GM12873 (cell line): ENCODE measurements around the gene PIN1.

Experiments
- CTCF ChIP-seq: IDR thresholded peaks from 2 replicates; pipeline ENCODE4 v1.5.1; 2012; ENCODE audit warnings: low read depth, mild to moderate bottlenecking, moderate library complexity, low read length, control low read depth; ENCODE audit not compliant: insufficient read depth; ENCODE audit errors: missing control alignments

PIN1 gene

DNA sequence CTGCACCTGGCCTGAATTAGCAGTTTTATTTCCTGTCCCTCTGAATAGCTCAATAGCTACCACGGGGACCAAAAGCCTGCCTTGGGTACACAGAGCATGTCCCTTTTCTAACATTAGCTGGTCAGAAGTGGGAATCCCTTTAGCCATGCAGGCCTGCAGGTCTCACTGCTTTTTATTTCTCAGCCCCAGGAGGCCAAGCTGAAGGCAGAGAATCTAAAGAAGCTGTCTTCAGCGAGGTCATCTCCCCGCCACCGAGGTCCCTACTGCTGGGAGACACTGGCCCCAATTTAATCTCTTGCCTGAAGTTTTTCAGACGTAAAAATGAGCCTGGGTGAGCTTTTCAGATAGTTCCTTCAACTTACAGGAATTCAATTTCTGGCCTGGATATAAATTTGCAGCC lies 40.7 kb downstream of the PIN1 start:
- TF ChIP-seq CTCF = no peak

DNA sequence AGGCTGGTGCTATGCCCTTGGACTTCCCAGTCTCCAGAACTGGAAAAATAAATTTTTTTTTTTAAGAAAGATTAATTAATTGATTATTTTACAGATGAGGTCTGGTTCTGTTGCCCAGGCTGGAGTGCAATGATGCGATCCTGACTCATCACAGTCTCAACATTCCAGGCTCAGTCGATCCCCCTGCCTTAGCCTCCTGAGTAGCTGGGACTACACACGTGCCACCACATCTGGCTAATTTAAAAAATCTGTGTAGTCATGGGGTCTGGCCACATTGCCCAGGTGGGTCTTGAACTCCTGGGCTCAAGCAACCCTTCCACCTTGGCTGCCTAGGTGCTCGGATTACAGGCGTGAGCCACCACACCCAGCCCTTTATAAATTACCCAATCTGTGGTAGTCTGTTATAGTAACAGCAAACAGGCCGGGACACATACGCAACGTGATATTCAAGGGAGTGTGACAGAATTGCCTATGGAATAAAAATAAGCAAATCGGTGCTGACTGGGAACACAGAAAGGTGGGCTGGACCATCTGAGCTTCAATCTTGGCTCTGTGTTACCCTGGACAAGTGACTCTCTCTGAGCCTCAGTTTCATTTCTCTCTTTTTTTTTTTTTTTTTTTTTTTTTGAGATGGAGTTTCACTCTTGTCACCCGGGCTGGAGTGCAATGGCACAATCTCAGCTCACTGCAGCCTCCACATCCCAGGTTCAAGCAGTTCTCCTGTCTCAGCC lies 42.8 kb downstream of the PIN1 start:
- no peak for TF ChIP-seq CTCF

DNA sequence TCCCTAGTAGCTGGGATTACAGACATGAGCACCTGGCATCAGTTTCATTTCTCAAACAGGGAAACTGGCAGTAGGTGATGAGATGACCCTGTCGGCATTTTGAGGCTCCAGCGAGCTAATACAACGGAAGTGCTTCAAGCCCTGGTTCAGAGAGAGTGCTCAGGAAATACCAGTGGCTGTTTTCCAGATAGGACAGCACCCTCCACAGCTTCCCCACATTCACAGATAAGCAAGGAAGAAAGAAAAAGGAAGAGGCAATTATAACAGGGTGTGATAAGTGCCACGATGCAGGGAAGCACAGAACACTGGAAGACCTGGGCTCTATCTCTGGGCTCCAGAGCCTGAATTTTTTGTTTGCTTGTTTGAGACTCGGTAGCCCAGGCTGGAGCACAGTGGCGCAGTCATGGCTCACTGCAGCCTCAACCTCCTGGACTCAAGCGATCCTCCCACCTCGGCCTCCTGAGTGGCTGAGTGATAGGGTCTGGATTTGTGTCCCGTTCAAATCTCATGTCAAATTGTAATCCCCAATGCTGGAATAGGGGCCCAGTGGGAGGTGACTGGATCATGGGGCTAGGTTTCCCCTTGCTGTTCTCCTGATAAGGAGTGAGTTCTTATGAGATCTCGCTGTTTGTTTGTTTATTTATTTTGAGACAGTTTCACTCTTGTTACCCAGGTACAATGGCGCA lies 43.5 kb downstream of the PIN1 start:
- TF ChIP-seq CTCF = no peak

GRCh38 chr19:9881720-9882119 lies 46.6 kb downstream of the PIN1 start:
- no peak for TF ChIP-seq CTCF

GRCh38 chr19:9883231-9883758 lies 48.2 kb downstream of the PIN1 start:
- no peak for TF ChIP-seq CTCF

DNA sequence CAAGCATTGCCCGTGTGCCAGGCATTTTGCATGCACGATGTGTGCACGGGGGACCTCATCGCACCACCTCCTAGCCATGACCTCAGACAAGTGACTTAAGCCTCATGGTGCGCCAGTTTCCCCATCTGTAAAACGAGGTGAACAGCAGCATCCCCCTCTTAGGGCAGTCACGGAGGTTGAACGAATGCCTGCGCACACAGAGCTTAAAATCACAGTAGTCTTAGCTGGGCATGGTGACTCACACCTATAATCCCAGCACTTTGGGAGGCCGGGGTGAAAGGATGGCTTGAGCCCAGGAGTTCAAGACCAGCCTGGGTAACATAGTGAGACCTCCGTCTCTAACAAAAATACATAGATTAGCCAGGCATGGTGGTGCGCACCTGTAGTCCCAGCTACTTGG lies 48.6 kb downstream of the PIN1 start:
- TF ChIP-seq CTCF = no peak

- TF ChIP-seq CTCF = no peak
Measured at GRCh38 chr19:9885077-9885552, 50.0 kb downstream of the PIN1 start.
